Measurements from ENCODE around the gene LDLRAD4. TPM values are rescaled to one million over a fixed set of nuclear protein-coding genes. Genes with fewer than 3 reads are reported as not detected.

The LDLRAD4 gene
- total RNA-seq, 2 donors from 2014 or later, result 33.1 to 41.2 TPM

- Histone ChIP-seq H3K4me1 (peaks cover 0 to 48% of the 10 kb centered on the region in 2 donors), H3K9me3 (no peaks in the 10 kb centered on the region)
Observed at GRCh38 chr18:13374096-13374467, 155.5 kb downstream of the LDLRAD4 start.

GRCh38 chr18:13374468-13375301 is 156.1 kb downstream of the LDLRAD4 start:
- Histone ChIP-seq H3K4me1 (peaks cover 0 to 54% of the 10 kb centered on the region in 2 donors), H3K36me3 (no peaks in the 10 kb centered on the region), H3K27ac (peak overlapping the region; percentile 66 to 73), H3K4me3 (no peak overlapping the region), H3K9me3 (no peaks in the 10 kb centered on the region), H3K27me3 (no peaks in the 10 kb centered on the region)
- peak; percentile 69 for DNase-seq (ENCODE audit: low spot score)
- TF ChIP-seq CTCF (IDR thresholded peaks at IDR 0.05), result no peak

More at GRCh38 chr18:13374096-13374467, 155.5 kb downstream of the LDLRAD4 start:
- no peak overlapping the region for H3K27ac ChIP-seq
- H3K27me3 ChIP-seq, result no peaks in the 10 kb centered on the region
- no peak for DNase-seq (ENCODE audit: low spot score)
- no peak for TF ChIP-seq CTCF (IDR thresholded peaks at IDR 0.05)
- no peaks in the 10 kb centered on the region for H3K36me3 ChIP-seq
- no peak overlapping the region for H3K4me3 ChIP-seq

DNA sequence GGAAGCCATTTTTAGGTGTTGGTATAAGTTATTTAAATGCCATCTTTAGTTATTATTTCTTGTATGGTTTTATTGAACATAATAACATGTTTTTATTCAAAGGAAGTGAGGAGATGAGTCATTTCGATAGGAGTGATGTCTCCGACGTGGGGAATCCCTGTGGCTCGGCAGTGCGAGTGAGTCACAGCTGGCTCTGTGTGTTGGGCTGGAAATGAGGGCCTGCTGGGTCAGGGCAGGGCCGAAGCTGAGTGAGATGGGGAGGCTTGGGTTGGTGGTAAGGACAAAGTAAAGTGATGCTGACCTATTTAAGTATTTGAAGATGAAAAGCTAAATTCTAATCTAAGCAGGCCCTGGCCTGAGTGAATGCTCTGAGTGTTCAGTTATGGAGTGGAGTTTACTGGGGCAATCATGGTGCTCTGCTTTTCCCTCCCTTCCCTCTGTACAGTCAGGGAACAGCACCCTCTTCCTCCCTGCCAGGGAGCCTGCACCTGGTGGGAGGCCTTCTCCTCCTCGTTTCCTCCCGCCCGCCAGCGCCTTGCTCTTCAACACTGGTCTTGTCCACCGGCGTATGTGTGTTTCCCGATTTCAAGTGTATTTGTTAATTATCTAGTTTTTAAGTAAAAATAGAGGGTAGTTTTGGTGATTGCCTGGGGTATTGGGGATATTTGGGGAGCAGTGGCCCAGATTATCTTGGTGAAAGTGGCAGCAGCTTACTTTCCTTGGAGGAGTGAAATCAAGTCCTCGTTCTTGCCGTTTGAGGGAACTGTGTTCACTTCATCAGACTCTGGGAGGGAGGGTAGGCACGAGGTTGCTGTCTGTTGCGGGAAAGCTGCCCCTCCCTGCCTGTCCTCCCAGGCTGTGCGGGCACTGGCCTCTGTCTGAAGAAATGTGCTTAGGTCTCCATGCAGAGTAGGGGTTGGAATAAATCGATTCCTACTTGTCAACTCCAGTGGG is 157.0 kb downstream of the LDLRAD4 start:
- H3K27me3 ChIP-seq, result no peaks in the 10 kb centered on the region
- peaks cover 0 to 63% of the 10 kb centered on the region in 2 donors for H3K4me1 ChIP-seq

GRCh38 chr18:13376298-13376840 is 157.8 kb downstream of the LDLRAD4 start:
- peak; percentile 51 for DNase-seq (ENCODE audit: low spot score)
- peak overlapping the region; percentile 41 to 75 for H3K27ac ChIP-seq
- H3K9me3 ChIP-seq, result no peaks in the 10 kb centered on the region
- peaks cover 0 to 69% of the 10 kb centered on the region in 2 donors for H3K4me1 ChIP-seq
- H3K36me3 ChIP-seq, result no peaks in the 10 kb centered on the region
- no peak overlapping the region for H3K4me3 ChIP-seq
- no peak for TF ChIP-seq CTCF (IDR thresholded peaks at IDR 0.05)
- H3K27me3 ChIP-seq, result no peaks in the 10 kb centered on the region

More for the DNA sequence above, 157.0 kb downstream of the LDLRAD4 start:
- no peaks in the 10 kb centered on the region for H3K9me3 ChIP-seq
- H3K4me3 ChIP-seq, result no peak overlapping the region
- peak in 1 of 2 donors; percentile 42 for TF ChIP-seq CTCF (IDR thresholded peaks at IDR 0.05)
- peak overlapping the region; percentile 66 to 73 for H3K27ac ChIP-seq
- no peaks in the 10 kb centered on the region for H3K36me3 ChIP-seq
- DNase-seq (ENCODE audit: low spot score), result peak; percentile 93

- Histone ChIP-seq H3K4me1 (peaks cover 0 to 74% of the 10 kb centered on the region in 2 donors), H3K27ac (peak overlapping the region; percentile 41 to 75), H3K9me3 (no peaks in the 10 kb centered on the region), H3K4me3 (no peak overlapping the region), H3K27me3 (no peaks in the 10 kb centered on the region), H3K36me3 (no peaks in the 10 kb centered on the region)
- no peak for TF ChIP-seq CTCF (IDR thresholded peaks at IDR 0.05)
- peak; percentile 58 for DNase-seq (ENCODE audit: low spot score)
Observed at GRCh38 chr18:13376841-13377351, 158.3 kb downstream of the LDLRAD4 start.
